ENCODE measurements around the gene JMJD4.
"Not testable (repeated sequence)": the region's sequence is repeated elsewhere in the genome, so short reads cannot be mapped to it uniquely, and the experiment has no call there.

JMJD4 gene

GRCh38 chr1:227712648-227713047 lies 22.5 kb downstream of the JMJD4 start:
- POLR2A ChIA-PET, result no interaction called here
- Histone ChIP-seq H3K4me1 (ENCODE audit: control extremely low read depth in 1 of 4, control insufficient read depth in 4 of 4, insufficient read depth in 4 of 4, low read length in 3 of 4) (no peaks in the 10 kb centered on the region), H3K9me3 (ENCODE audit: control extremely low read depth in 1 of 5, control insufficient read depth in 4 of 5, insufficient read depth in 2 of 5, low read depth in 1 of 5, low read length in 4 of 5) (peaks cover 2 to 29% (median 10%) of the 10 kb centered on the region in 5 experiments), H3K27me3 (replicated peaks in 2 of 5; ENCODE audit: control insufficient read depth in 4 of 5, insufficient read depth in 5 of 5, low read length in 4 of 5) (no peaks in the 10 kb centered on the region), H3K36me3 (ENCODE audit: control insufficient read depth in 4 of 4, insufficient read depth in 4 of 4, low read length in 3 of 4) (no peaks in the 10 kb centered on the region), H3K4me3 (ENCODE audit: control insufficient read depth in 1 of 7, extremely low read depth in 1 of 7, insufficient read depth in 4 of 7, low read depth in 2 of 7, low read length in 6 of 7) (no peak overlapping the region), H3K27ac (ENCODE audit: insufficient read depth in 1 of 2, low read depth in 1 of 2, low read length in 2 of 2, poor library complexity in 1 of 2, severe bottlenecking in 2 of 2) (no peak overlapping the region)
- DNase-seq, result no peak
- CTCF ChIA-PET, result no interaction called here

GRCh38 chr1:227710474-227710873 lies 24.6 kb downstream of the JMJD4 start:
- WGBS (ENCODE audit: insufficient coverage), result 97% methylated on average over 5 of the region's 24 CpGs
- H3K27ac ChIP-seq (ENCODE audit: insufficient read depth in 1 of 2, low read depth in 1 of 2, low read length in 2 of 2, poor library complexity in 1 of 2, severe bottlenecking in 2 of 2); H3K4me3 ChIP-seq (ENCODE audit: control insufficient read depth in 1 of 7, extremely low read depth in 1 of 7, insufficient read depth in 4 of 7, low read depth in 2 of 7, low read length in 6 of 7); H3K27me3 ChIP-seq (replicated peaks in 2 of 5; ENCODE audit: control insufficient read depth in 4 of 5, insufficient read depth in 5 of 5, low read length in 4 of 5); H3K36me3 ChIP-seq (ENCODE audit: control insufficient read depth in 4 of 4, insufficient read depth in 4 of 4, low read length in 3 of 4); DNase-seq; CTCF ChIA-PET; POLR2A ChIA-PET; H3K4me1 ChIP-seq (ENCODE audit: control extremely low read depth in 1 of 4, control insufficient read depth in 4 of 4, insufficient read depth in 4 of 4, low read length in 3 of 4): not testable (repeated sequence)
- H3K9me3 ChIP-seq (ENCODE audit: control extremely low read depth in 1 of 5, control insufficient read depth in 4 of 5, insufficient read depth in 2 of 5, low read depth in 1 of 5, low read length in 4 of 5), result peaks cover 2 to 27% (median 7%) of the 10 kb centered on the region in 5 experiments

- Histone ChIP-seq H3K4me1 (ENCODE audit: control extremely low read depth in 1 of 4, control insufficient read depth in 4 of 4, insufficient read depth in 4 of 4, low read length in 3 of 4) (no peaks in the 10 kb centered on the region), H3K36me3 (ENCODE audit: control insufficient read depth in 4 of 4, insufficient read depth in 4 of 4, low read length in 3 of 4) (no peaks in the 10 kb centered on the region), H3K4me3 (ENCODE audit: control insufficient read depth in 1 of 7, extremely low read depth in 1 of 7, insufficient read depth in 4 of 7, low read depth in 2 of 7, low read length in 6 of 7) (no peak overlapping the region), H3K27me3 (replicated peaks in 2 of 5; ENCODE audit: control insufficient read depth in 4 of 5, insufficient read depth in 5 of 5, low read length in 4 of 5) (no peaks in the 10 kb centered on the region), H3K9me3 (ENCODE audit: control extremely low read depth in 1 of 5, control insufficient read depth in 4 of 5, insufficient read depth in 2 of 5, low read depth in 1 of 5, low read length in 4 of 5) (peaks cover 2 to 19% (median 7%) of the 10 kb centered on the region in 5 experiments), H3K27ac (ENCODE audit: insufficient read depth in 1 of 2, low read depth in 1 of 2, low read length in 2 of 2, poor library complexity in 1 of 2, severe bottlenecking in 2 of 2) (no peak overlapping the region)
- ChIA-PET CTCF (no interaction called here), POLR2A (no interaction called here)
- 70% methylated on average over 1 of the region's 1 CpG for WGBS (ENCODE audit: insufficient coverage)
- DNase-seq, result no peak
Observed at GRCh38 chr1:227709451-227709850, 25.7 kb downstream of the JMJD4 start.

- ChIA-PET POLR2A (no interaction called here), CTCF (interaction anchor here (1.4 kb wide), 1 partner anchor 14 kb away, joined by 3 read pairs; no protein-coding TSS in a partner anchor)
- H3K4me1 ChIP-seq (ENCODE audit: control extremely low read depth in 1 of 4, control insufficient read depth in 4 of 4, insufficient read depth in 4 of 4, low read length in 3 of 4), result no peaks in the 10 kb centered on the region
- H3K9me3 ChIP-seq (ENCODE audit: control extremely low read depth in 1 of 5, control insufficient read depth in 4 of 5, insufficient read depth in 2 of 5, low read depth in 1 of 5, low read length in 4 of 5), result peaks cover 0 to 11% (median 0%) of the 10 kb centered on the region in 5 experiments
- DNase-seq, result no peak
- H3K36me3 ChIP-seq (ENCODE audit: control insufficient read depth in 4 of 4, insufficient read depth in 4 of 4, low read length in 3 of 4), result no peaks in the 10 kb centered on the region
- H3K27ac ChIP-seq (ENCODE audit: insufficient read depth in 1 of 2, low read depth in 1 of 2, low read length in 2 of 2, poor library complexity in 1 of 2, severe bottlenecking in 2 of 2), result no peak overlapping the region
- H3K4me3 ChIP-seq (ENCODE audit: control insufficient read depth in 1 of 7, extremely low read depth in 1 of 7, insufficient read depth in 4 of 7, low read depth in 2 of 7, low read length in 6 of 7), result no peak overlapping the region
- WGBS (ENCODE audit: insufficient coverage), result 87% methylated on average over 1 of the region's 1 CpG
- no peaks in the 10 kb centered on the region for H3K27me3 ChIP-seq (replicated peaks in 2 of 5; ENCODE audit: control insufficient read depth in 4 of 5, insufficient read depth in 5 of 5, low read length in 4 of 5)
Observed at GRCh38 chr1:227707846-227708245, 27.3 kb downstream of the JMJD4 start.

- POLR2A ChIA-PET; H3K4me3 ChIP-seq (ENCODE audit: control insufficient read depth in 1 of 7, extremely low read depth in 1 of 7, insufficient read depth in 4 of 7, low read depth in 2 of 7, low read length in 6 of 7); CTCF ChIA-PET; H3K27me3 ChIP-seq (replicated peaks in 2 of 5; ENCODE audit: control insufficient read depth in 4 of 5, insufficient read depth in 5 of 5, low read length in 4 of 5); DNase-seq; H3K4me1 ChIP-seq (ENCODE audit: control extremely low read depth in 1 of 4, control insufficient read depth in 4 of 4, insufficient read depth in 4 of 4, low read length in 3 of 4); H3K36me3 ChIP-seq (ENCODE audit: control insufficient read depth in 4 of 4, insufficient read depth in 4 of 4, low read length in 3 of 4); H3K27ac ChIP-seq (ENCODE audit: insufficient read depth in 1 of 2, low read depth in 1 of 2, low read length in 2 of 2, poor library complexity in 1 of 2, severe bottlenecking in 2 of 2): not testable (repeated sequence)
- no CpG with 5 or more reads among the region's 1 CpG for WGBS (ENCODE audit: insufficient coverage)
- peaks cover 4 to 30% (median 8%) of the 10 kb centered on the region in 5 experiments for H3K9me3 ChIP-seq (ENCODE audit: control extremely low read depth in 1 of 5, control insufficient read depth in 4 of 5, insufficient read depth in 2 of 5, low read depth in 1 of 5, low read length in 4 of 5)
Observed at GRCh38 chr1:227701631-227702030, 33.5 kb downstream of the JMJD4 start.

GRCh38 chr1:227697321-227697864 lies 37.7 kb downstream of the JMJD4 start:
- no peak overlapping the region for H3K27ac ChIP-seq (ENCODE audit: insufficient read depth in 1 of 2, low read depth in 1 of 2, low read length in 2 of 2, poor library complexity in 1 of 2, severe bottlenecking in 2 of 2)
- H3K36me3 ChIP-seq (ENCODE audit: control insufficient read depth in 4 of 4, insufficient read depth in 4 of 4, low read length in 3 of 4), result no peaks in the 10 kb centered on the region
- ChIA-PET POLR2A (no interaction called here), CTCF (no interaction called here)
- H3K27me3 ChIP-seq (replicated peaks in 2 of 5; ENCODE audit: control insufficient read depth in 4 of 5, insufficient read depth in 5 of 5, low read length in 4 of 5), result no peaks in the 10 kb centered on the region
- H3K4me3 ChIP-seq (ENCODE audit: control insufficient read depth in 1 of 7, extremely low read depth in 1 of 7, insufficient read depth in 4 of 7, low read depth in 2 of 7, low read length in 6 of 7), result no peak overlapping the region
- peaks cover 6 to 48% (median 11%) of the 10 kb centered on the region in 5 experiments for H3K9me3 ChIP-seq (ENCODE audit: control extremely low read depth in 1 of 5, control insufficient read depth in 4 of 5, insufficient read depth in 2 of 5, low read depth in 1 of 5, low read length in 4 of 5)
- no peaks in the 10 kb centered on the region for H3K4me1 ChIP-seq (ENCODE audit: control extremely low read depth in 1 of 4, control insufficient read depth in 4 of 4, insufficient read depth in 4 of 4, low read length in 3 of 4)
- no peak for DNase-seq
- no CpG with 5 or more reads among the region's 3 CpGs for WGBS (ENCODE audit: insufficient coverage)

GRCh38 chr1:227685807-227686206 lies 49.3 kb downstream of the JMJD4 start:
- no peaks in the 10 kb centered on the region for H3K4me1 ChIP-seq (ENCODE audit: control extremely low read depth in 1 of 4, control insufficient read depth in 4 of 4, insufficient read depth in 4 of 4, low read length in 3 of 4)
- 73% methylated on average over 5 of the region's 8 CpGs for WGBS (ENCODE audit: insufficient coverage)
- H3K9me3 ChIP-seq (ENCODE audit: control extremely low read depth in 1 of 5, control insufficient read depth in 4 of 5, insufficient read depth in 2 of 5, low read depth in 1 of 5, low read length in 4 of 5), result peaks cover 5 to 22% (median 9%) of the 10 kb centered on the region in 5 experiments
- POLR2A ChIA-PET, result interaction anchor here (0.6 kb wide), 1 partner anchor 9 kb away, joined by 5 read pairs; no protein-coding TSS in a partner anchor
- CTCF ChIA-PET, result no interaction called here
- peak in 1 of 3 donors; percentile 26 for DNase-seq
- no peaks in the 10 kb centered on the region for H3K27me3 ChIP-seq (replicated peaks in 2 of 5; ENCODE audit: control insufficient read depth in 4 of 5, insufficient read depth in 5 of 5, low read length in 4 of 5)
- H3K36me3 ChIP-seq (ENCODE audit: control insufficient read depth in 4 of 4, insufficient read depth in 4 of 4, low read length in 3 of 4), result no peaks in the 10 kb centered on the region
- H3K27ac ChIP-seq (ENCODE audit: insufficient read depth in 1 of 2, low read depth in 1 of 2, low read length in 2 of 2, poor library complexity in 1 of 2, severe bottlenecking in 2 of 2), result no peak overlapping the region
- no peak overlapping the region for H3K4me3 ChIP-seq (ENCODE audit: control insufficient read depth in 1 of 7, extremely low read depth in 1 of 7, insufficient read depth in 4 of 7, low read depth in 2 of 7, low read length in 6 of 7)

Data from common myeloid progenitor, CD34-positive (primary cell).